ENCODE measurements around the gene MBD6.
A peak's percentile ranks its signal among the peaks of the same experiment; 100 is the strongest.
"Not testable (repeated sequence)": the region's sequence is repeated elsewhere in the genome, so short reads cannot be mapped to it uniquely, and the experiment has no call there.

MBD6 gene

DNA sequence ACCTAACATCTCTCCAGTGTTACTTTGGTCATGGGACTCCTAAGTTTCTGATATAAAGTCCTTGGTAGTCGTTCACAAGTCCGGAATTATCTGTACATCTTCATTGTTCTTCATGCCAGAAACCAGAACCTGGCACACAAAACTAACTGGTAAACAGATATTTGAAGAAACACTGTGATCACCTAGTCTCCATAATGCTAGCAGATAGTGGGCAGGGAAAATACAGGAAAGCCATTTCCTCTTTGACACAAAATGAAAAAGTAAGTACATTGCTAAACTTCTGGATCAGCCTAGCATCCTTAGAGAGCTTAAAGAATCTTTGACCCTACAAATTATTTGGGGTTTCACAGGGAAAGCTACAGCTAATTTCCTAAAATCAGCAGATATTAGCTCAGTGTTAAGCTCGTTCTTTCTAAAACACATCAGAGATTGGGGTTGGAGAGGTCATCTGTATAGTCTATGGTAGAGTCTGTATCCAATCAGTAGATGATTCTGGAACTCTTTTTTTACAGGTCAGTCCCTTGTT is 7.2 kb upstream of the MBD6 start:
- DNase-seq: no peak

DNA sequence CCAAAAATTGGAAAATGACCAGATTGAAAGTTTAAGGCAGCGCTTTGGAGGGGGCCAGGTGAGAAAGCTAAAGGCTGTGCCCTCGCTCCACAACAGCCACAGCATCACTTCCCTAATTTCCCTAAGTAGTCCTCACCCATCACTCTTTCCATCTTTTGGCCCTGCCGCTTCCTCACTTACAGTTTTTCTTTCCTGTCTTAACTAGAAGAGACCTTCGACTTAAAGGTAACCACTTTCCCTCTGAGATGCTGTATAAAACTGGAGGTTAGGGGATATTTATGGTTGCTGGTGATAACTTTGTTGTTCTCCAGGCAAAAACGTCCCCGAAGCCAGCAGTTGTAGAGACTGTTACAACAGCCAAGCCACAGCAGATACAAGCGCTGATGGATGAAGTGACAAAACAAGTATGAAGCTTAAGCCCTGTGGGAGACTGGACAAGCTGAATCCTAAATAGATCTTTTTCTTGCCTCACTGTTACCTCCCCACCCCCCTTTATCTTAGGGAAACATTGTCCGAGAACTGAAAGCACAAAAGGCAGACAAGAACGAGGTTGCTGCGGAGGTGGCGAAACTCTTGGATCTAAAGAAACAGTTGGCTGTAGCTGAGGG is 6.6 kb upstream of the MBD6 start:
- DNase-seq: no peak

DNA sequence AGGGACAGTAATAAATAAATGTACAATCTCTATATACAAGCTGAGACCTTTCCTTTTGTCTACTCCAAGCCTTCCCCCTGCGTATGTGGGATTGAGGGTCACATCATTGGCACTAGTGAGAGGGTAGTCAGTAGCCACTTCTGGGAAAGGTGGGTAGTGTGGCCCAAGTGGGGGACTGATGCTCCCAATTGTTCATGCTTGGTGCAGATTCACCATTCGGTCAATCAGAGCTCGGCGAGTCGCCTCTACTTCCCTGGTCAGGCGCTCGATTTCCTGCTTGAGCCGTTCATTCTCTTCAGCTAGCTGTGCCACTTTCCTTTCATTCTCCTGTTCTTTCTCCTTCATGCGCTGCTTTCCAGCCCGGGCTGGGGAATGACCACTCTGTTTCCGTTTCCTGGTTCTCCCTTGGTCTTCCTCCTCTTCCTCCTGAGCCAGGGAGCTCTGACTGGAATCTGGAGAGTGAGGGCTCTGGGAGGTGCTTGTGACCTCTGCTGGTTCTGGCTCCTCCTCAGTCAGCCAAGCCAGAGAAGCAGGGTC is 5.9 kb upstream of the MBD6 start:
- DNase-seq: no peak

DNA sequence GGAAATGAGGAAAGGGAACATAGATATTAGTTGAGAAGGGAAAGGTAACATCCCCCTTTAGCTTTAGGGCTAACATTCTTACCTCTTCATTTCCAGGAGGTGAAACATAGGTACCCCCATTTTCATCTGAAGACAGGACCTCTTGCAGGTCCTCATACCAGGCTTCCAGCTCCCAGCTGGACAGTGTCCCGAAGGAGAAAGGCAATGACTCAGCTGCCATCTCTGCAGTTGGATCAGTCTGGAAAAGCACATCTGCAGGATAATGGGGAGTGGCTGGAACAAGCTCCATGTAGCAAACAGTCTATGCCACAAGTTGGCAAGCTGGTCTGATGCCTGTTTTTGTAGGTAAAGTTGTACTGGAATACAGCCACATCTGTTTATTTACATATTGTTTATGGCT is 5.4 kb upstream of the MBD6 start:
- DNase-seq: no peak

DNA sequence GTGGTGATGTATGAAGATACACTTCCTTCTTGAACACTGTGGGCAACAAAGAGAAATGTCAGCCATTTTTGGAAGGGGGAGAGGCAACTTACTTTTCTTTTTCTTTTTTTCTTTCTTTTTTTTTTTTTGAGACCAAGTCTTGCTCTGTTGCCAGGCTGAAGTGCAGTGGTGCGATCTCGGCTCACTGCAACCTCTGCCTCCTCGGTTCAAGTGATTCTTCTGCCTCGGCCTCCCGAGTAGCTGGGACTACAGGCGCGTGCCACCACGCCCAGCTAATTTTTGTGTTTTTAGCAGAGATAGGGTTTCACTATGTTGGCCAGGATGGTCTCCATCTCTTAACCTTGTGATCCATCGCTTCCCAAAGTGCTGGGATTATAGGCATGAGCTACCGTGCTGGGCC is 4.9 kb upstream of the MBD6 start:
- not testable (repeated sequence) for DNase-seq

DNA sequence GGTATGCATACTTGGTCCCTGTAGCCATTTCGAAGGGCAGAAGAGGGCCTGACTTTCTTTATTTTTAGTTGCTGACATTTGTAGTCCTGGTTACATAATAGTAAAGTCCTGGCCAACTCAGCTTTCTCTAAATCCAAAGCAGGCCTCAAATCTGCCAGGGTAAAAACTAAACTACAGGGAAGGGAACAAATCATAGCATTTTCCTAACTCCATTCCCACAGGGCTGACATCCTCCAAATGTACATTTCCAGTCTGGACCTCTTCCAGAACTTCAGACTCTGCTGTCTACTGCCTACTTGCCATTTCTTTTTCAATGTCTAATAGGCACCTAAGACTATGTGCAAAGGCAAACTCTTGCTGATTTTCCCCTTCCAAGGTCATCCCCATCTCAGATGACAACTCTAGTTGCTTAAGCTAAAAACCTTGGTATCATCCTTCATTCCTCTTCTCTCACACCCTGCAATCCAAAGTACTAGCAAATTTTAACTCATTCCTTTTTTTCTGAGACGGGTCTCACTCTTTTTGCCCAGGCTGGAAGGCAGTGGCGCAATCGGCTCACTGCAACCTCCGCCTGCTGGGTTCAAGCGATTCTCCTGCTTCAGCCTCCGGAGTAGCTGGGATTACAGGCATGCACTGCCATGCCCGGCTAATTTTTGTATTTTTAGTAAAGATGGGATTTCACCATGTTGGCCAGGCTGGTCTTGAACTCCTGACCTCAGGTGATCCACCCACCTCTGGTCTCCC is 4.3 kb upstream of the MBD6 start:
- no peak for DNase-seq

DNA sequence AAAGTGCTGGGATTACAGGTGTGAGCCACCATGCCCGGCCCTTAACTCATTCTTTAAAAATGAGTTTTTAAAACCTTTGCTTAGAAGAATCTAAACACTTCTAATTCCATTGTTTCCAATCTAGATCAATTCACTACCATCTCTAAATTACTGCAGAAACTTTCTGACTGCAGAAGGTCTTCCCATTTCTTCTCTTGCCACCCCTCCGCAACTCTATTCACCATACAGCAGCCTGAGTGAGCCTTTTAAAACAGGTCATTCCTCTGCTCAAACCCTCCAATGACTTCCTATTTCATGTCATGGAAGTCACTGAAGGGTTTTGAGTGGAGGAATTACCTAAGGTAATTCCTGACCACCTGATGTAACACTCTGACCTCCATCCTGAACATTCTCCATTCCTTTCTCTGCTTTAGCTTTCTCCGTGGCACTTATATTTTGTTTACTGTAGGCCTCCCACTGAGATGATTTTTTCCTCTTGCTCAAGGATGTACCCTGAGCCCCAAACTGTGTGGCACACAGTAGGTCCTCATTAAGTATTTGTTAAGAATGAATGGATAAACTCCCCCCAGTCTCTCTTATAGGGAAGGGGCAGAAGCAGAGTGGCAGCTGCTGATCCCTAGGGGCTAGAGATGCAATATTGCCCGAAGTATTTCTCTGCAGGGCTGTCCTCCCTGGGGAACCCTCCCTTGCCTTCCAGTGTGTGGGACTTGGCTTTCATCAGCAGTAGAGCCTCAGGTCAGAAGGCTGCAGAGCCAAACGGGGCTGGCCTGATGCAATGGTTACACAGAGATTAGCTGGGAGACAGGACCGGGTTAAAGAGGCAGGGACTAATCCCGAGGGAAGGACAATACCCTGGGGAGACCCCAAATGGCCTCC is 3.5 kb upstream of the MBD6 start:
- peak in 1 of 2 experiments; percentile 6 for DNase-seq

DNA sequence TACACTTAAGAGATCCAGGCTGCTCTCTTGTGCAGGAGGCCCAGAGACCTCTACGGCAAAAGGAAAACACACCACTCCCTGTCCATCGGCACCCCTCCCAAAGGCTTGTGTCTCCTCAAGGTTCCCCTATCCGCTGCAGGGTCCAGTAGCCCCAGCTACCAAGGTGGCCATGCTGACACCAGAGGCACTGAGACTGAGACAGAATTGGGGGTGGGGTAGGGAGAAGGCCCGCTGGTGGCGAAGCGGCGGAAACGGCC is 2.9 kb upstream of the MBD6 start:
- no peak for DNase-seq

DNA sequence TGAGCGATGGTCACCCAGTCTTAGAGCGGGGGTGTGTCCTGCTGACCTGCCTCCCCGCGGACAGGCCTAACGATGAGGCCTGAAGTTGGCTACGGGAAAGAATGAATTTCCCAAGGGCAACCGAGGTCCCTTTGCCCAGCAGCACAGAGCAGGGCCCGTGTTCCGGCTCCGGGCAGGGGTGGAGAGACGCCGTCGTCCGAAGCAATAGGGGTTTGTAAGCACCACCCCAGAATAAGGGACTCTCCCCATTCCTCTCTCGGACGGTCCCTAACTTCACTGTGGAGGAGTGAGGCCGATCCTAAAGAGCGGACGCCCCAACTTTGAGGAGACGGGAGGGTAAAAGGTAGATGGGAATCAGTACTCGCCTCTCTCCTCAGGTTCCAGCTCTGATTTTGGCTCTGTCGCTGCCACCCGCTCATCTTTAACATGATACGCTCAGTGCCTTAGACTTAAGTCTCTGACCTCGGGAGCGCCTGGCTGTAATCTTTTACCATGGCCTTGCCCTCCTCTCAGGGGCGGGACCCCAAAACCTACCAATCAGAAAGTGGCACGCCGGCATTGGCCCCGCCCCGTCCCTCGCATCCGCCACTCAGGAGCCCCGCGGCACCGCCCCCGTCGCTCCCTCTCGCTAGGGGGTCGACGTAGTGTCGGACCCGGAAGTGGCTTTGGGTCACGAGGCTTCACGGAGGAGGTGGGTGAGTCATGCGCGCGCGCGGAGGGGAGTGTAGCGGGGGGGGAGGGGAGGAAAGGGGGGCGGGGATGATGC is 2.4 kb upstream of the MBD6 start, which contains the start of gene DDIT3:
Gene DDIT3 (minus strand): TSS at position 462 of the 766 bp plus-strand sequence. CDS start 3,108 bp downstream, outside the sequence.
- DNase-seq: peak; percentile 99

DNA sequence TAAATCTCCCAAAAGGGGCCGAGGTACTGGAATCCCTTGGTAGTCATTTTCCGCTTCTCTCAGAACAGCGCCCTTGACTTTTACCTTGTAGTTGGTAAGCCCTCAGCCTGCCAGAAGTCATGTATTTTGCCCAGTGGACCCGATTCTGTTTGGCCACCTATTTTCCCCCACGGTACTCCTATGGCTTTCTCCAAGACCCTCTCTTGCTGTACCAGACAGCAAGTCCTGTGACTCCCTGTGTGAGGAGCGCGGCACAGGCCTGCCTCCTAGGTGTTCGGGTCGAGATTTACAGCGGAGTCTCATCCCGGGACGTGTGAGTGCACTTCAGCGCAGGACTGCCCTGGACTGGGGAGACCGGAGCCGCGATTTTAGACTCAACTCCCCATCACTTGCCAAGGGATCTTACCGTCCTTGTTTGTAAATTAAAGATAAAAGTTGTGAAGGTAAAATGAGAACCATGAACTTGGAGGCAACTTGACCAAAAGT is 1.1 kb upstream of the MBD6 start:
- no peak for DNase-seq

DNA sequence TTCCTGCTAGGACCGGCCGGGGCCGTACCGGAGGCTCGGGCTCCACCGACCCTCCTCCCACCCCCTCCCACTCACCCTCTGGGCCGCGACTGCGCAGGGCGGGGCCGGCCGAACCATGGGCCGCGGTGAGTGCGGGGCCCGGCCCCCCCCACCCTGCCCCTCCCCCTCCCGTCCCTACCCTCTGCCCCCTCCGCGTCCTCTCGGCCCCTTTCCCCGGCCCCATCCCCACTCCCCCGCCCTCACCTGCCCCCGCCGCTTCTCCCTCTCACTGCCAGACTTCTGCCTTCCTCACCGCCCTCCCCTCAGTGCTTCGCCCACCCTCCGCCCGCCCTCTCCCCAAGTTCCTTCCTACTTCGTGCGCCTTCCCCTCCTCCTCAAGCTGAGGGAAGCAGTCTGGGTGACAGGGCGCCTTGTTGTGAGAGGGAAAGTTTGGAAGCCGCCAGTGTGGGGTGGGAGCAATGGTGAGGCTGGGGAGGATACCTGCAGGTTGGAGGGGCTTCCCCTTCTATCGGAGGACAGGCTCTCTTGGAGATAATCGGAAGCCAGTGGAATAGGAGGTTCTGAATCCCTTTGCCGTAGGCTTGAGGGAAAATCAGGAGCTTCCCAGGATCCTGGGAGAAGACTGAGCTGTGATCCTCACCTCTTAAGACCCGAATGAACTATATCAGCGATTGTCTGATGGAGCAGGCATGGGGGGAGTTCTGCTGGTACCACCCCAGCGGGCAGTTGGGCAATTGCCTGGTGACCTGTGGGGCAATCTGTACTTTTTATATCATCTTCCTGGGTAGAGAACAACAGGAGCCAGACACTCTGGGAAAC is 472 bp downstream of the MBD6 start:
- peak in 1 of 2 experiments; percentile 11 for DNase-seq

DNA sequence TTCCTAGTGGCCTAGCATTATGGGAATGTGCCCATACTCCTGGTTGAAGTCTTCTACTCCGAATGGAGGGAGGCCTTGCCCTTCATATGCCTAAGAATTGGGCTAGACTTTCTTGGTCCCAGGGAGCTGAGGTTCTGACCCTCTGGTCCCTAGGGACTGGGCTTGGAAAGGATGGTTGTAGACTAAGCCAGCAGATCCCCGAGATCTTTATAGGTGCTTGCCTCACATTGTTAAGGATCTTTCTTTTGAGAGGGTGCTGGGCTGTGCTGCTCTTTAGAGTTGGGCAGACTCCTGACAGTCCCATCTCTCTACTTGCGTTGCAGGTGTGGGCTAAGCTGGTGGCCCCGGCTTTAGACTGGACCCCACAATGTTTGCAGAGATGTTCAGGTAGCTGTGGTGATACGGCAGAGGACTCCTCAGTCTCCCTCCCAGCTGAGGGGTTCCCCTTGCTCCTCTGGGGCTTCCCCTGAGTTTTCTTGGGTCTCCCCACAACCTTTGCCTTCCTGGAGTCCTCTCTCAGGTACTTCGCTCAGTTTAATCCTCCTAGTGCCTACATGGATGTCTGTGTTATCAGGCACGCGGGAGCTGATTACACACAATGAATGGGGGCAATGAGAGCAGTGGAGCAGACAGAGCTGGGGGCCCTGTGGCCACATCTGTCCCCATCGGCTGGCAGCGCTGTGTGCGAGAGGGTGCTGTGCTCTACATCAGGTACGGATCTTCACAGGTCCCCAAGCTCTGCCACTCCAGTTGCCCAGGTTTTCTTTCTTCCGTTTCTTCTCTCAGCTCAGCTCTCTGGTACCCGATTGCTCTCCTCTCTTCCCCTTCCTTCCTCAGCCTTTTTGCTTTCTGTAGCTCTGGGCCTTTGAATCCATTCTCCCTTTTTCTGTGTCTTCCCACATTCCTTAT is 1.3 kb downstream of the MBD6 start:
- DNase-seq: no peak

DNA sequence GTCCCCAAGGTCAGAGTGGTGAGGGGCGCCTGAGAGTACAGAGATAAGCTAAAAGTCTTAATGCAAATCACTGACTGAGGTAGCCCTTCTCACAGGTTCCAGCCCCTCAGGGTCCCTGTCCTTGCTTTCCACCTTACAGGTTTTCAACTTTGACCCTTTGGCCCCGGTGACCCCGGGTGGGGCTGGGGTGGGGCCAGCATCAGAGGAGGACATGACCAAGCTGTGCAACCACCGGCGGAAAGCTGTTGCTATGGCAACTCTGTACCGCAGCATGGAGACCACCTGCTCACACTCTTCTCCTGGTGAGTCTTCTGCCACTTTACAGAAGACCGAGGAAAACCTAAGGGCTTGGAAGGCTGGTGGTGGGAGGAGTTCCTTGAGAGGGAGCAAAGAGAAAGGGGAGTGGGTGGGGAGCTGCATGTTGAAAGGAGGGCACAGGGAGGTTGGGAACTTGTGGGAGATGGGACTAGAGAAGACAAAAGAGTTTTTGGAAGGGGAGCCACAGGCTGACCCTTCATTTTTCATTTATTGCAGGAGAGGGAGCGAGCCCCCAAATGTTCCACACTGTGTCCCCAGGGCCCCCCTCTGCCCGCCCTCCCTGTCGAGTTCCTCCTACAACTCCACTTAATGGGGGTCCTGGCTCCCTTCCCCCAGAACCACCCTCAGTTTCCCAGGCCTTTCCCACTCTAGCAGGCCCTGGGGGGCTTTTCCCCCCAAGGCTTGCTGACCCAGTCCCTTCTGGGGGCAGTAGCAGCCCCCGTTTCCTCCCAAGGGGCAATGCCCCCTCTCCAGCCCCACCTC is 2.4 kb downstream of the MBD6 start:
- DNase-seq: no peak

DNA sequence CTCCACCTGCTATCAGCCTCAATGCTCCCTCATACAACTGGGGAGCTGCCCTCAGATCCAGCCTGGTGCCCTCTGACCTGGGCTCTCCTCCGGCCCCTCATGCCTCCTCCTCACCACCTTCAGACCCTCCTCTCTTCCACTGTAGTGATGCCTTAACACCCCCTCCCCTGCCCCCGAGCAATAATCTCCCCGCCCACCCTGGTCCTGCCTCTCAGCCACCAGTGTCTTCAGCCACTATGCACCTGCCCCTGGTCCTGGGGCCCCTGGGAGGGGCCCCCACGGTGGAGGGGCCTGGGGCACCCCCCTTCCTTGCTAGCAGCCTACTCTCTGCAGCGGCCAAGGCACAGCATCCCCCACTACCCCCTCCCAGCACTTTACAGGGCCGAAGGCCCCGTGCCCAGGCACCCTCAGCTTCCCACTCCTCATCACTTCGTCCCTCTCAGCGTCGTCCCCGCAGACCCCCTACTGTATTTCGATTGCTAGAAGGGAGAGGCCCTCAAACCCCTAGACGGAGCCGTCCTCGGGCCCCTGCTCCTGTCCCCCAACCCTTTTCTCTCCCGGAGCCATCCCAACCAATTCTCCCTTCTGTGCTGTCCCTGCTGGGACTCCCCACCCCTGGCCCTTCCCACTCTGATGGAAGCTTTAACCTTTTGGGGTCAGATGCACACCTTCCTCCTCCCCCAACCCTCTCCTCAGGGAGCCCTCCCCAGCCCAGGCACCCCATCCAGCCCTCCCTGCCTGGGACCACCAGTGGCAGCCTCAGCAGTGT is 3.2 kb downstream of the MBD6 start:
- no peak for DNase-seq

DNA sequence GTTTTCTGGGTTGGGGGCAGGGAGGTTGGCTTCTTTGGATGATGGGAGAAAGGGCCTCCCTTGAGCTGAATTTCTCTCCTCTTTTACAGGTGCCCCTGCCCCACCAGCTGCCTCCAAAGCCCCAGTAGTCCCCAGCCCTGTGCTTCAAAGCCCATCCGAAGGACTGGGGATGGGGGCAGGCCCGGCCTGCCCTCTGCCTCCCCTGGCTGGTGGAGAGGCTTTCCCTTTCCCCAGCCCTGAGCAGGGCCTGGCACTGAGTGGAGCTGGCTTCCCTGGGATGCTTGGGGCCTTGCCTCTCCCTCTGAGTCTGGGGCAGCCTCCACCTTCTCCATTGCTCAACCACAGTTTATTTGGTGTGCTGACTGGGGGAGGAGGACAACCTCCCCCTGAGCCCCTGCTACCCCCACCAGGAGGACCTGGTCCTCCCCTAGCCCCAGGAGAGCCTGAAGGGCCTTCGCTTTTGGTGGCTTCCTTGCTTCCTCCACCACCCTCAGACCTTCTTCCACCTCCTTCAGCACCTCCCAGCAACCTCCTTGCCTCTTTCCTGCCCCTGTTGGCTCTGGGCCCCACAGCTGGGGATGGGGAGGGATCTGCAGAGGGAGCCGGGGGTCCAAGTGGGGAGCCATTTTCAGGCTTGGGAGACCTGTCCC is 4.0 kb downstream of the MBD6 start:
- DNase-seq: no peak

DNA sequence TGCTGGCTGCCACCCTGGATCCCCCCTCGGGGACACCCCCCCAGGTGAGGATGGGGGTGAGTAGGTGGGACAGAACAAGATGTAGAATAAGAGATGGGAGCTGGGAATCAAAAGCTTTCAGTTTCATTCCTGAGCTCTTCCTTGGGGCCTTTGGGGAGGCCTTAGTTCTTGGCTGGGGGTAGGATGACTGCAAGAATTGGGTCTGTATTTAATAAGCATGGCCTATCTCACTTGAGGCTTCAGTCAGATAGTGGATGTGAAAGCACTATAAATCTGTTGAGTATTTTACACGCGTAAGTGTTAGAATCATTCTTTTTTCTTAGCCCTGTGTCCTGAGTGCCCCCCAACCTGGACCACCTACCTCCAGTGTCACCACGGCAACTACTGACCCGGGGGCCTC is 4.6 kb downstream of the MBD6 start:
- DNase-seq: no peak

DNA sequence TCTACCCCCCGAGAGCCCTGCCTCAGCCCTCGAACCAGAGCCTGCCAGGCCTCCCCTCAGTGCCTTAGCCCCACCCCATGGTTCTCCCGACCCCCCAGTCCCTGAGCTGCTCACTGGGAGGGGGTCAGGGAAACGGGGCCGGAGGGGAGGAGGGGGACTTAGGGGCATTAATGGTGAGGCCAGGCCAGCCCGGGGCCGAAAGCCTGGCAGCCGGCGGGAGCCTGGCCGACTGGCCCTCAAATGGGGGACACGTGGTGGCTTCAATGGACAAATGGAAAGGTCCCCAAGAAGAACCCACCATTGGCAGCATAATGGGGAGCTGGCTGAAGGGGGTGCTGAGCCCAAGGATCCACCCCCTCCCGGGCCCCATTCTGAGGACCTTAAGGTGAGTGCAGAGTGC is 5.6 kb downstream of the MBD6 start:
- DNase-seq: no peak

DNA sequence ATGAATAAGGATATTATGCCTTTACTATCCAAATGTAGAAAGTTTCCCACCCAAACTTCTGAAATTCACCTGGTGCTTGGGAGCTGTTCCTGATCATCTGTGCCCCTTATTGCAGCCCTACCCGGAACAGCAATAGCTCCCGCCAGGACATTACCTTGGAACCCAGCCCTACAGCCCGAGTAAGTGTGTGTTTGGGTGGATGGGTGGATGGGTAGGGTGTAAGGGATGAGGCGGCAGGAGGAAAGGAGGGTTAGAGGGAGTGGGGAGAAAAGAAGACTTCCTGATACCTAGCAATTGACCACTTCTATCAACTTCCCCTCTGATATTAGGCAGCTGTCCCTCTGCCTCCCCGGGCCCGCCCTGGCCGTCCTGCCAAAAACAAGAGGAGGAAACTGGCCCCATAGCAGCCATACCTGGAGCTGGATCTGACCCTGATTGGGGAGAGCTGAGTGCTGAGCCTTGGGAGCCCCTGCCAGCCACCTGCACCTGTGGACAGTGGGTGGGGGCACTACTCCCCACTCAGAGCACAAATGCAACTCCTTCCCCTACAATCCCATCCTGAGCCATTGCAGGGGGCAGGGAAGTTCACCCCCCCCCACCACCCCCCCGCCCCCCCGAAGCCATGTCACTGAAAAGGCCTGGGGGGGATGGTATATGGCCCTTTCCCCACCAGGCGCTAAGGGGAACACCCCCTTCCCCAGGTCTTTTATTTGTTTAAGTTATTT is 6.4 kb downstream of the MBD6 start:
- DNase-seq: no peak

All from NCI-H187 (cell line).